ENCODE measurements around the gene CBLN4.

CBLN4 gene

GRCh38 chr20:56005389-56005715 lies at the start of gene CBLN4:
CBLN4 (minus strand) TSS chr20:56005519; CDS start chr20:56004171, 1,348 bp downstream.
- in situ Hi-C loops (cut with MboI; ENCODE audit: low sequenced_read_pairs) = no loop called here

- in situ Hi-C loops (cut with MboI; ENCODE audit: low sequenced_read_pairs) = no loop called here
These were observed 37.9 kb upstream of the CBLN4 start for GRCh38 chr20:56043227-56043626.

- in situ Hi-C loops (cut with MboI; ENCODE audit: low sequenced_read_pairs) = no loop called here
These were observed 26.9 kb upstream of the CBLN4 start for GRCh38 chr20:56032251-56032650.

- in situ Hi-C loops (cut with MboI; ENCODE audit: low sequenced_read_pairs) = no loop called here
These were observed 13.4 kb upstream of the CBLN4 start for GRCh38 chr20:56018716-56019115.

- in situ Hi-C loops (cut with MboI; ENCODE audit: low sequenced_read_pairs) = no loop called here
These were observed 12.9 kb upstream of the CBLN4 start for GRCh38 chr20:56018194-56018593.

- in situ Hi-C loops (cut with MboI; ENCODE audit: low sequenced_read_pairs) = no loop called here
These were observed 12.2 kb upstream of the CBLN4 start for GRCh38 chr20:56017560-56017959.

GRCh38 chr20:56014998-56015397 lies 9.7 kb upstream of the CBLN4 start:
- in situ Hi-C loops (cut with MboI; ENCODE audit: low sequenced_read_pairs) = no loop called here

- in situ Hi-C loops (cut with MboI; ENCODE audit: low sequenced_read_pairs) = no loop called here
These were observed 8.8 kb upstream of the CBLN4 start for GRCh38 chr20:56014151-56014550.

- in situ Hi-C loops (cut with MboI; ENCODE audit: low sequenced_read_pairs) = no loop called here
These were observed 519 bp downstream of the CBLN4 start for GRCh38 chr20:56004611-56005388.

GRCh38 chr20:56004007-56004406 lies 1.3 kb downstream of the CBLN4 start:
- in situ Hi-C loops (cut with MboI; ENCODE audit: low sequenced_read_pairs) = no loop called here

- in situ Hi-C loops (cut with MboI; ENCODE audit: low sequenced_read_pairs) = no loop called here
These were observed 2.2 kb downstream of the CBLN4 start for GRCh38 chr20:56002908-56003800.

GRCh38 chr20:56001890-56002289 lies 3.4 kb downstream of the CBLN4 start:
- in situ Hi-C loops (cut with MboI; ENCODE audit: low sequenced_read_pairs) = no loop called here

GRCh38 chr20:56001106-56001785 lies 4.1 kb downstream of the CBLN4 start:
- in situ Hi-C loops (cut with MboI; ENCODE audit: low sequenced_read_pairs) = no loop called here

GRCh38 chr20:55978550-55978949 lies 26.8 kb downstream of the CBLN4 start:
- in situ Hi-C loops (cut with MboI; ENCODE audit: low sequenced_read_pairs) = no loop called here

- in situ Hi-C loops (cut with MboI; ENCODE audit: low sequenced_read_pairs) = no loop called here
These were observed 27.4 kb downstream of the CBLN4 start for GRCh38 chr20:55977690-55978459.

- in situ Hi-C loops (cut with MboI; ENCODE audit: low sequenced_read_pairs) = no loop called here
These were observed 30.7 kb downstream of the CBLN4 start for GRCh38 chr20:55974491-55975202.

GRCh38 chr20:55964790-55965189 lies 40.5 kb downstream of the CBLN4 start:
- in situ Hi-C loops (cut with MboI; ENCODE audit: low sequenced_read_pairs) = no loop called here

GRCh38 chr20:55961376-55962330 lies 43.7 kb downstream of the CBLN4 start:
- in situ Hi-C loops (cut with MboI; ENCODE audit: low sequenced_read_pairs) = no loop called here

- in situ Hi-C loops (cut with MboI; ENCODE audit: low sequenced_read_pairs) = no loop called here
These were observed 52.1 kb downstream of the CBLN4 start for GRCh38 chr20:55953201-55953600.
